ENCODE data around the gene CCDC197.

GRCh38 chr14:94052199-94052598, 55.1 kb downstream of the CCDC197 start:
- no peak for TF ChIP-seq POLR2A (IDR thresholded peaks at IDR 0.05)
- no peak for TF ChIP-seq CTCF (IDR thresholded peaks at IDR 0.05)
- no peak for TF ChIP-seq POLR2AphosphoS5 (IDR thresholded peaks at IDR 0.05)

Measured in sigmoid colon (tissue), 4 donors.